SK-N-SH (cell line): Measurements from ENCODE around the gene TRANK1. TPM values are rescaled to one million over a fixed set of nuclear protein-coding genes. Genes with fewer than 3 reads are reported as not detected.

ENCODE experiments used
- CTCF ChIA-PET: fragments of 300-600, 350-600 bp; formaldehyde crosslinking; extraction: SDS; loops from one replicate; lab custom pipeline; 2021; lab: Yijun Ruan, JAX
- POLR2A ChIA-PET: fragments of 350-600 bp; sonication (Branson Sonifier 250); formaldehyde crosslinking; extraction: SDS; loops from one replicate; lab custom pipeline; 2020; ENCODE audit warnings: antibody characterized with exemption, inconsistent platforms; lab: Yijun Ruan, JAX
- DNase-seq: peaks from one replicate; pipeline ENCODE4 v3.0.0; 2012
- H2AFZ ChIP-seq: fragments of 200-600 bp; sonication (generic); 2 replicates; pipeline ENCODE4 v1.8.1; 2016; ENCODE audit warnings: antibody characterized with exemption, mild to moderate bottlenecking, low read depth
- H3F3A ChIP-seq: fragments of 200-600 bp; sonication (generic); replicated peaks from 2 replicates; pipeline ENCODE3; 2016; ENCODE audit warnings: antibody characterized with exemption, mild to moderate bottlenecking; ENCODE audit not compliant: insufficient read depth
- H3K27ac ChIP-seq, 2 experiments: fragments of 200-500 bp in 1 of 2; fragments of 200-600 bp in 1 of 2; sonication (Bioruptor generic) in 1 of 2; sonication (generic), shearing (Covaris generic) in 1 of 2; 2 replicates each; pipeline versions ENCODE4 v1.5.1 to v1.6.1; 2014 to 2016; ENCODE audit warnings: low read depth in 2 of 2, inconsistent platforms in 1 of 2, low read length in 1 of 2, mild to moderate bottlenecking in 1 of 2, mixed read lengths in 1 of 2
- H3K27me3 ChIP-seq: fragments of 200-600 bp; sonication (generic), shearing (Covaris generic); 2 replicates; pipeline ENCODE4 v1.6.1; 2016; ENCODE audit warnings: mixed run types; ENCODE audit not compliant: insufficient read depth
- H3K36me3 ChIP-seq, 2 experiments: fragments of 200-500 bp in 1 of 2; fragments of 200-600 bp in 1 of 2; sonication (Bioruptor generic) in 1 of 2; sonication (generic) in 1 of 2; replicated peaks in 1 of 2; 2 replicates each; pipeline versions ENCODE3 to v1.5.1; 2014 to 2016; ENCODE audit warnings: low read length in 1 of 2, mild to moderate bottlenecking in 1 of 2; ENCODE audit not compliant: insufficient read depth in 2 of 2, control insufficient read depth in 1 of 2
- H3K4me1 ChIP-seq, 2 experiments: fragments of 200-500 bp in 1 of 2; fragments of 200-600 bp in 1 of 2; sonication (Bioruptor generic) in 1 of 2; sonication (generic), shearing (Covaris generic) in 1 of 2; 2 replicates each; pipeline versions ENCODE4 v1.5.1 to v1.6.1; 2014 to 2016; ENCODE audit warnings: low read depth in 1 of 2, low read length in 1 of 2, mixed run types in 1 of 2; ENCODE audit not compliant: insufficient read depth in 2 of 2, control insufficient read depth in 1 of 2
- H3K4me2 ChIP-seq: fragments of 200-600 bp; sonication (generic), shearing (Covaris generic); 2 replicates; pipeline ENCODE4 v1.6.1; 2017; ENCODE audit warnings: mixed run types
- H3K4me3 ChIP-seq, 2 experiments: fragments of 200-500 bp in 1 of 2; fragments of 200-600 bp in 1 of 2; sonication (Bioruptor generic) in 1 of 2; sonication (generic), shearing (Covaris generic) in 1 of 2; 2 replicates each; pipeline versions ENCODE4 v1.5.1 to v1.8.1; 2014 to 2016; ENCODE audit warnings: low read depth in 2 of 2, inconsistent platforms in 1 of 2, low read length in 1 of 2, mild to moderate bottlenecking in 1 of 2, mixed read lengths in 1 of 2, moderate library complexity in 1 of 2
- H3K79me2 ChIP-seq: fragments of 200-600 bp; sonication (generic); 2 replicates; pipeline ENCODE4 v1.8.1; 2017; ENCODE audit warnings: mild to moderate bottlenecking; ENCODE audit not compliant: insufficient read depth
- H3K9ac ChIP-seq: fragments of 200-600 bp; sonication (generic); 2 replicates; pipeline ENCODE4 v1.6.1; 2017; ENCODE audit warnings: mixed run types
- H3K9me2 ChIP-seq: fragments of 200-600 bp; sonication (generic); 2 replicates; pipeline ENCODE4 v1.6.1; 2017; ENCODE audit warnings: mixed run types
- H3K9me3 ChIP-seq: fragments of 200-600 bp; sonication (generic); 2 replicates; pipeline ENCODE4 v1.6.1; 2017; ENCODE audit warnings: mixed run types, mild to moderate bottlenecking, moderate library complexity
- H4K20me1 ChIP-seq: fragments of 200-600 bp; sonication (generic); 2 replicates; pipeline ENCODE4 v1.6.1; 2017; ENCODE audit warnings: mild to moderate bottlenecking, mixed run types; ENCODE audit not compliant: insufficient read depth
- EZH2phosphoT487 ChIP-seq: fragments of 200-600 bp; sonication (generic); IDR thresholded peaks from 2 replicates; pipeline ENCODE4 v1.6.1; 2017; ENCODE audit warnings: low read depth, mixed run types, mild to moderate bottlenecking, antibody characterized with exemption, moderate library complexity, borderline replicate concordance
- FOXM1 ChIP-seq: IDR thresholded peaks from 2 replicates; pipeline ENCODE4 v1.4.0; 2012; ENCODE audit warnings: low read depth, mild to moderate bottlenecking
- IRF3 ChIP-seq: fragments of 150-350 bp; IDR thresholded peaks from 2 replicates; pipeline ENCODE4 v1.6.1; 2016; ENCODE audit warnings: mild to moderate bottlenecking, low read depth, low read length
- MEF2A ChIP-seq: IDR thresholded peaks from 2 replicates; pipeline ENCODE4 v1.4.0; 2012; ENCODE audit warnings: low read depth, borderline replicate concordance
- MXI1 ChIP-seq: IDR thresholded peaks from 2 replicates; pipeline ENCODE4 v1.6.1; 2012; ENCODE audit warnings: mild to moderate bottlenecking, low read depth, low read length, improper control_type of control experiment
- SMC3 ChIP-seq: IDR thresholded peaks from 2 replicates; pipeline ENCODE4 v1.6.1; 2012; ENCODE audit warnings: low read depth, low read length, improper control_type of control experiment
- TAF1 ChIP-seq: IDR thresholded peaks from 2 replicates; pipeline ENCODE4 v1.6.1; 2012; ENCODE audit warnings: low read depth, mild to moderate bottlenecking, low read length, moderate library complexity, borderline replicate concordance
- USF2 ChIP-seq: fragments of 150-350 bp; IDR thresholded peaks from 2 replicates; pipeline ENCODE4 v1.6.1; 2017; ENCODE audit warnings: antibody characterized with exemption, low read length, low read depth, borderline replicate concordance
- ZBTB33 ChIP-seq: IDR thresholded peaks from 2 replicates; pipeline ENCODE4 v1.4.0; 2012; ENCODE audit warnings: low read depth, borderline replicate concordance
- WGBS: methylation state at CpG from one replicate; pipeline ENCODE4 v1.1.6; 2017; ENCODE audit warnings: low lambda C conversion rate; 5-methylcytosine and 5-hydroxymethylcytosine counted together
- polyA plus RNA-seq, 3 experiments: library from polyadenylated mRNA; depleted of rRNA; stranded (reverse); fragments of >200 nt; gene quantifications; 2 replicates each; pipeline ENCODE4 v1.2.3, GENCODE V29; 2012

The TRANK1 gene
- polyA plus RNA-seq, 1 of the 3 experiments (the other 2 are of a cell fraction) = 0.16 TPM

- 32% methylated on average over 3 of the region's 3 CpGs for WGBS
- CTCF ChIA-PET = interaction anchor here (1.2 kb wide), 1 partner anchor 48 kb away, joined by 3 read pairs; no protein-coding TSS in a partner anchor
- no peak for DNase-seq
- no peaks in the 10 kb centered on the region for H4K20me1 ChIP-seq
- no peaks in the 10 kb centered on the region for H3K9me2 ChIP-seq
- no peaks in the 10 kb centered on the region for H3K79me2 ChIP-seq
- no peaks in the 10 kb centered on the region; a peak in 1 of 4 replicates for H3K4me1 ChIP-seq
- H3K36me3 ChIP-seq = no peaks in the 10 kb centered on the region
- no peaks in the 10 kb centered on the region for H3F3A ChIP-seq
- no peaks in the 10 kb centered on the region for H3K9me3 ChIP-seq
- H3K4me3 ChIP-seq = no peak overlapping the region
- POLR2A ChIA-PET = no interaction called here
- peaks cover 5% of the 10 kb centered on the region; the same call in 1 of the 2 replicates for H3K27me3 ChIP-seq
- H2AFZ ChIP-seq = no peak overlapping the region
- H3K4me2 ChIP-seq = no peak overlapping the region
- H3K9ac ChIP-seq = no peak overlapping the region
- no peak overlapping the region for H3K27ac ChIP-seq
- TF ChIP-seq TAF1 = no peak
- no peak for TF ChIP-seq ZBTB33
- TF ChIP-seq USF2 = no peak
- TF ChIP-seq FOXM1 = no peak
- TF ChIP-seq SMC3 = no peak
- no peak for TF ChIP-seq EZH2phosphoT487
- no peak for TF ChIP-seq MEF2A
Measured at GRCh38 chr3:36820083-36820482, 124.8 kb downstream of the TRANK1 start.

GRCh38 chr3:36817806-36818533 lies 126.9 kb downstream of the TRANK1 start:
- no peaks in the 10 kb centered on the region for H4K20me1 ChIP-seq
- CTCF ChIA-PET = interaction anchor here (0.8 kb wide), 1 partner anchor 23 kb away, joined by 3 read pairs; no protein-coding TSS in a partner anchor
- TF ChIP-seq MXI1 = no peak
- no peak for TF ChIP-seq IRF3
- TF ChIP-seq TAF1 = no peak

More at GRCh38 chr3:36817806-36818533, 126.9 kb downstream of the TRANK1 start:
- 25% methylated on average over 6 of the region's 6 CpGs for WGBS
- no peak overlapping the region for H3K9ac ChIP-seq
- H3K27ac ChIP-seq = no peak overlapping the region
- H3K79me2 ChIP-seq = no peaks in the 10 kb centered on the region
- H3K4me1 ChIP-seq = no peaks in the 10 kb centered on the region; a peak in 1 of 4 replicates
- DNase-seq = no peak
- H3K36me3 ChIP-seq = no peaks in the 10 kb centered on the region
- H3K9me3 ChIP-seq = no peaks in the 10 kb centered on the region
- H3K4me3 ChIP-seq = no peak overlapping the region
- no peak overlapping the region for H2AFZ ChIP-seq
- H3F3A ChIP-seq = no peaks in the 10 kb centered on the region
- POLR2A ChIA-PET = no interaction called here
- no peaks in the 10 kb centered on the region for H3K9me2 ChIP-seq
- peaks cover 5% of the 10 kb centered on the region; the same call in 1 of the 2 replicates for H3K27me3 ChIP-seq
- no peak overlapping the region for H3K4me2 ChIP-seq
